ENCODE data around the gene CASP2. TPM values are rescaled to one million over a fixed set of nuclear protein-coding genes. Genes with fewer than 3 reads are reported as not detected.

CASP2 gene
- total RNA-seq, 1 experiment from 2014 or later, result 67.2 TPM

DNA sequence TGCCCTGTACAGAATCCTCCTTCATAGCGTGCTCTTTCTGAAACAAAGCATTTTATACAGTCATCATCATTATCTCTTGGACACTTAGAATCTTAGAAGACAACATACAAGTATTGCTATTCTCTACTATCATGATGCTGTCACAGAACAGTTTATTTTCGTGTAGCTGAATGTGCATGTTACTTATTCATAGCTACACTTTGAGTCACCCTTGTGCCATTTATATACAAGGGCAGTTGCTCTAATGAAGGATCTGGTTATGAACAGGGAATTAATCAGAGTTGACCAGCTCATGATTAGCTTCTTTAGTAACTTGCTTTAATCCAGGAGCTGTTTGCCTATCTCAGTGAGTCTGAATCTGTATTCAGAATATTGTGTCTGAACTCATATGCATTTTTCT is 11.2 kb downstream of the CASP2 start:
- 0 out of 2 replicates have a peak, but pooled peaks cover 4% of the 10 kb centered on the region for H4K20me1 ChIP-seq (ENCODE audit: insufficient read depth)
- no peak overlapping the region for H3K4me3 ChIP-seq
- no peaks in the 10 kb centered on the region for H3K27me3 ChIP-seq (ENCODE audit: insufficient read depth, low read depth)
- no peaks in the 10 kb centered on the region for H3K9me3 ChIP-seq (ENCODE audit: insufficient read depth, low read depth)
- no peaks in the 10 kb centered on the region for H3K9me2 ChIP-seq (ENCODE audit: insufficient read depth)
- no TSS peak for BruUV-seq (replicated peaks)
- peaks cover 30% of the 10 kb centered on the region; the same call in 1 of the 2 replicates for H3F3A ChIP-seq (ENCODE audit: insufficient read depth, low read depth)
- no peak overlapping the region for H3K4me2 ChIP-seq
- intact Hi-C loops (cut with micrococcal nuclease; ENCODE audit: unreplicated experiment), result no loop called here
- DNase-seq, result no peak
- peaks cover 70% of the 10 kb centered on the region for H3K36me3 ChIP-seq (ENCODE audit: low read depth)
- H2AFZ ChIP-seq, result no peak overlapping the region
- ChIA-PET CTCF (interaction anchor here (0.7 to 1.6 kb wide), 5 partner anchors 10 to 84 kb away, joined by 3 to 12 read pairs (median 3); partner anchors contain the start of gene CASP2), POLR2A (ENCODE audit: unreplicated experiment) (interaction anchor here (0.6 to 0.7 kb wide), 3 partner anchors 26 to 401 kb away, joined by 5 to 10 read pairs (median 7); no protein-coding TSS in a partner anchor)
- H3K79me2 ChIP-seq (ENCODE audit: low read depth), result peaks cover 2% of the 10 kb centered on the region; the same call in 1 of the 2 replicates
- TF ChIP-seq EZH2 (IDR thresholded peaks at IDR 0.05; ENCODE audit: low read depth), result no peak
- TF ChIP-seq, protein P1, sequence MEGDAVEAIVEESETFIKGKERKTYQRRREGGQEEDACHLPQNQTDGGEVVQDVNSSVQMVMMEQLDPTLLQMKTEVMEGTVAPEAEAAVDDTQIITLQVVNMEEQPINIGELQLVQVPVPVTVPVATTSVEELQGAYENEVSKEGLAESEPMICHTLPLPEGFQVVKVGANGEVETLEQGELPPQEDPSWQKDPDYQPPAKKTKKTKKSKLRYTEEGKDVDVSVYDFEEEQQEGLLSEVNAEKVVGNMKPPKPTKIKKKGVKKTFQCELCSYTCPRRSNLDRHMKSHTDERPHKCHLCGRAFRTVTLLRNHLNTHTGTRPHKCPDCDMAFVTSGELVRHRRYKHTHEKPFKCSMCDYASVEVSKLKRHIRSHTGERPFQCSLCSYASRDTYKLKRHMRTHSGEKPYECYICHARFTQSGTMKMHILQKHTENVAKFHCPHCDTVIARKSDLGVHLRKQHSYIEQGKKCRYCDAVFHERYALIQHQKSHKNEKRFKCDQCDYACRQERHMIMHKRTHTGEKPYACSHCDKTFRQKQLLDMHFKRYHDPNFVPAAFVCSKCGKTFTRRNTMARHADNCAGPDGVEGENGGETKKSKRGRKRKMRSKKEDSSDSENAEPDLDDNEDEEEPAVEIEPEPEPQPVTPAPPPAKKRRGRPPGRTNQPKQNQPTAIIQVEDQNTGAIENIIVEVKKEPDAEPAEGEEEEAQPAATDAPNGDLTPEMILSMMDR (conservative IDR thresholded peaks at IDR 0.05), result no peak
- H3K4me1 ChIP-seq (replicated peaks; ENCODE audit: insufficient read depth), result no peaks in the 10 kb centered on the region
- H3K27ac ChIP-seq, result no peak overlapping the region

DNA sequence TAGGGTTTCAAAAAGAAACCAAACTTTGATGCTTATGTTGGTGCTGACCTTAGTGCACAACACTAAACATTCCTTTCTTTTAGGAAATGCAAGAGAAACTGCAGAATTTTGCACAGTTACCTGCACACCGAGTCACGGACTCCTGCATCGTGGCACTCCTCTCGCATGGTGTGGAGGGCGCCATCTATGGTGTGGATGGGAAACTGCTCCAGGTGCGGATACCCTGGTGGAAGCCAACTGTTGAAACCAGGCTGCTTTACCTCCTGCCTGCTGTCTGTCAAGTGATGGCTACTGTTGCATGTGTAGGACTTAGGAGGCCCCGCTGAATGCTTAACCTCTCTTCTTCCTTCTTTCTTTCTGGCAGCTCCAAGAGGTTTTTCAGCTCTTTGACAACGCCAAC is 11.7 kb downstream of the CASP2 start:
- Histone ChIP-seq H3K4me1 (replicated peaks; ENCODE audit: insufficient read depth) (no peaks in the 10 kb centered on the region), H4K20me1 (ENCODE audit: insufficient read depth) (0 out of 2 replicates have a peak, but pooled peaks cover 4% of the 10 kb centered on the region), H3K79me2 (ENCODE audit: low read depth) (no peaks in the 10 kb centered on the region), H3K27me3 (ENCODE audit: insufficient read depth, low read depth) (no peaks in the 10 kb centered on the region), H3K27ac (no peak overlapping the region), H2AFZ (no peak overlapping the region), H3K9me3 (ENCODE audit: insufficient read depth, low read depth) (no peaks in the 10 kb centered on the region), H3K4me2 (no peak overlapping the region), H3F3A (ENCODE audit: insufficient read depth, low read depth) (peaks cover 35% of the 10 kb centered on the region; the same call in 1 of the 2 replicates), H3K36me3 (ENCODE audit: low read depth) (peaks cover 75% of the 10 kb centered on the region), H3K4me3 (no peak overlapping the region), H3K9me2 (ENCODE audit: insufficient read depth) (no peaks in the 10 kb centered on the region)
- no TSS peak for BruUV-seq (replicated peaks)
- TF ChIP-seq, protein P1 (conservative IDR thresholded peaks at IDR 0.05), result peak; percentile 82
- no peak for TF ChIP-seq EZH2 (IDR thresholded peaks at IDR 0.05; ENCODE audit: low read depth)
- intact Hi-C loops (cut with micrococcal nuclease; ENCODE audit: unreplicated experiment), result loop anchor here (1.0 kb wide), 1 partner anchor 60 kb away; no protein-coding TSS in a partner anchor
- peak in 1 of 2 experiments; percentile 49 for DNase-seq
- ChIA-PET POLR2A (ENCODE audit: unreplicated experiment) (no interaction called here), CTCF (interaction anchor here (0.7 to 1.6 kb wide), 5 partner anchors 9 to 85 kb away, joined by 3 to 12 read pairs (median 3); partner anchors contain the start of gene CASP2)

DNA sequence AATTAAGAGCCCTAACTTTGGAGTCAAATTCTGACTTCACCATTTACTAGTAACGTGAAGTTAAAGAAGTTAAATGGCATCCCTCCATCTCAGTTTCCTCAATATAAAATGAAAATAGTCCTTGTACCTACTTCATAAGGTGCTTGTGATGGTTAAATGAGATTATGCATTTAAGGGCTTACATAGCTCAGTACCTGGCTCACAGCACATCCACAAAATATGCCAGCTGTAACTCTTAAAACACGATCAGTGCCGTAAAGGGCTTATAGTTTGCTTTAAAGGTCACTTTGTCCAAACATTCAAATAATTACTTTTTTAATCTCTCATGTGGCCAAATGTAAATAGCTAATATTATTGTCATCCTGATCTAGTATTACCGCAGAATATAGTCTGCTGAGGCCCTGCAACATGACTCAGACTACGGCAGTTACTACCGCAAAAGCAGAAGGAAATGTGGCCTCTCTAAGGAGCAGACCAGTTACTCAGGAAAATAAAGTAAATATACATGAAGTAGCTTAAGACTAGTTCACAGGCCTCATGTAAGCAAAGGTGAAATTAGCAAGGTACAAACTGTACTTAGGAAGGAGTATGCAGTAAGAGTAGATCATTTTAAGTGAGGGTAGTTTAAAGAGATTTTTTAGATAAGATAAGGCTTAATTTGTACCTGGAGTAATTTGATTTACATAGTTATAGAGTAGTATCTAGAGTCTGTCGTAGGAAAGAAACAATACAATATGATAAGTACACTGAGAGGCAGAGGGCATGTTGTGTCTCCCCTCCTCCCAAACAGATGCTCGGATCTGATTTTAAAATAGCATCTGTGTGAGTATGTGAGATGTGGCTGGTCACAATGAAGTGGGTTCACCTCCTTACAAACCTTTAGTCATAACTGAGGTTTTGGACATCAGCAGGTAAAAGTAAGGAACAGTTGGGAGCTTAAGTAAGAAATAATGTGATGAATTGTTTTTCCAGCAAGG is 13.1 kb downstream of the CASP2 start:
- Histone ChIP-seq H3K4me3 (no peak overlapping the region), H3K4me2 (no peak overlapping the region), H3K4me1 (replicated peaks; ENCODE audit: insufficient read depth) (no peaks in the 10 kb centered on the region), H3F3A (ENCODE audit: insufficient read depth, low read depth) (peaks cover 40% of the 10 kb centered on the region; the same call in 1 of the 2 replicates), H3K79me2 (ENCODE audit: low read depth) (no peaks in the 10 kb centered on the region), H2AFZ (no peak overlapping the region), H3K9me3 (ENCODE audit: insufficient read depth, low read depth) (no peaks in the 10 kb centered on the region), H4K20me1 (ENCODE audit: insufficient read depth) (0 out of 2 replicates have a peak, but pooled peaks cover 4% of the 10 kb centered on the region), H3K9me2 (ENCODE audit: insufficient read depth) (no peaks in the 10 kb centered on the region), H3K27ac (peak overlapping the region; percentile 19; the same call in 1 of the 2 replicates), H3K27me3 (ENCODE audit: insufficient read depth, low read depth) (no peaks in the 10 kb centered on the region), H3K36me3 (ENCODE audit: low read depth) (peaks cover 72% of the 10 kb centered on the region)
- POLR2A ChIA-PET (ENCODE audit: unreplicated experiment), result interaction anchor here (0.6 to 0.8 kb wide), 3 partner anchors 26 to 435 kb away, joined by 3 to 21 read pairs (median 10); no protein-coding TSS in a partner anchor
- CTCF ChIA-PET, result no interaction called here
- DNase-seq, result no peak
- no TSS peak for BruUV-seq (replicated peaks)
- TF ChIP-seq EZH2 (IDR thresholded peaks at IDR 0.05; ENCODE audit: low read depth), result no peak
- TF ChIP-seq, protein P1 (conservative IDR thresholded peaks at IDR 0.05), result no peak
- intact Hi-C loops (cut with micrococcal nuclease; ENCODE audit: unreplicated experiment), result loop anchor here (1.0 kb wide), 1 partner anchor 61 kb away; no protein-coding TSS in a partner anchor
